ENCODE measurements around the gene CYP26A1.
A peak's percentile ranks its signal among the peaks of the same experiment; 100 is the strongest.

Gene CYP26A1

GRCh38 chr10:93065675-93066543 lies 7.8 kb upstream of the CYP26A1 start:
- no peak for TF ChIP-seq CTCF (IDR thresholded peaks at IDR 0.05; ENCODE audit: low read depth, low read length)
- H3K4me3 ChIP-seq (ENCODE audit: low read depth, low read length) = peak overlapping the region; percentile 34

- TF ChIP-seq CTCF (IDR thresholded peaks at IDR 0.05; ENCODE audit: low read depth, low read length) = no peak
- H3K4me3 ChIP-seq (ENCODE audit: low read depth, low read length) = no peak overlapping the region
Observed at GRCh38 chr10:93066544-93066913, 7.2 kb upstream of the CYP26A1 start.

GRCh38 chr10:93067443-93068365 lies 6.0 kb upstream of the CYP26A1 start:
- TF ChIP-seq CTCF (IDR thresholded peaks at IDR 0.05; ENCODE audit: low read depth, low read length) = no peak
- H3K4me3 ChIP-seq (ENCODE audit: low read depth, low read length) = peak overlapping the region; percentile 40

GRCh38 chr10:93068411-93069244 lies 5.1 kb upstream of the CYP26A1 start:
- TF ChIP-seq CTCF (IDR thresholded peaks at IDR 0.05; ENCODE audit: low read depth, low read length) = no peak
- peak overlapping the region; percentile 40 for H3K4me3 ChIP-seq (ENCODE audit: low read depth, low read length)

GRCh38 chr10:93069245-93069561 lies 4.5 kb upstream of the CYP26A1 start:
- H3K4me3 ChIP-seq (ENCODE audit: low read depth, low read length) = no peak overlapping the region
- TF ChIP-seq CTCF (IDR thresholded peaks at IDR 0.05; ENCODE audit: low read depth, low read length) = no peak

- no peak overlapping the region for H3K4me3 ChIP-seq (ENCODE audit: low read depth, low read length)
- no peak for TF ChIP-seq CTCF (IDR thresholded peaks at IDR 0.05; ENCODE audit: low read depth, low read length)
Observed at GRCh38 chr10:93070378-93071176, 3.1 kb upstream of the CYP26A1 start.

Data from WI38 (cell line).